ENCODE results near the gene MAPK10. TPM values are rescaled to one million over a fixed set of nuclear protein-coding genes. Genes with fewer than 3 reads are reported as not detected.

Gene MAPK10
- total RNA-seq, 1 experiment from 2014 or later, result 0.79 TPM

- Histone ChIP-seq H3K36me3 (ENCODE audit: control insufficient read depth, insufficient read depth, low read length) (no peaks in the 10 kb centered on the region), H3K9me3 (no peaks in the 10 kb centered on the region), H3K4me3 (ENCODE audit: low read depth, low read length) (no peak overlapping the region), H3K27me3 (replicated peaks; ENCODE audit: control insufficient read depth, insufficient read depth, low read length) (no peaks in the 10 kb centered on the region), H3K4me1 (no peaks in the 10 kb centered on the region)
- ChIA-PET POLR2A (no interaction called here), CTCF (no interaction called here)
- H3K27me3 Mint-ChIP-seq (ENCODE audit: insufficient read depth, unreplicated experiment), result no peaks in the 10 kb centered on the region
- H3K4me1 Mint-ChIP-seq (ENCODE audit: low read depth, unreplicated experiment), result no peaks in the 10 kb centered on the region
- BruUV-seq (replicated peaks), result no TSS peak
- H3K27ac Mint-ChIP-seq (ENCODE audit: unreplicated experiment), result no peak overlapping the region
- intact Hi-C loops (cut with micrococcal nuclease; ENCODE audit: unreplicated experiment), result no loop called here
- no peaks in the 10 kb centered on the region for H3K36me3 Mint-ChIP-seq (ENCODE audit: insufficient read depth, unreplicated experiment)
- DNase-seq, result no peak
- no peak overlapping the region for H3K4me3 Mint-ChIP-seq (ENCODE audit: unreplicated experiment)
- no peaks in the 10 kb centered on the region for H3K9me3 Mint-ChIP-seq (ENCODE audit: unreplicated experiment)
- no peak for TF ChIP-seq CTCF (IDR thresholded peaks at IDR 0.05; ENCODE audit: insufficient read depth in 1 of 2, low read depth in 1 of 2, low read length in 1 of 2, severe bottlenecking in 1 of 2, unreplicated experiment in 1 of 2)
Measured at GRCh38 chr4:86338521-86338920, 21.3 kb downstream of the MAPK10 start.

GRCh38 chr4:86334020-86334750, 25.7 kb downstream of the MAPK10 start:
- no TSS peak for BruUV-seq (replicated peaks)
- no peak overlapping the region for H3K4me3 ChIP-seq (ENCODE audit: low read depth, low read length)
- TF ChIP-seq CTCF (IDR thresholded peaks at IDR 0.05; ENCODE audit: insufficient read depth in 1 of 2, low read depth in 1 of 2, low read length in 1 of 2, severe bottlenecking in 1 of 2, unreplicated experiment in 1 of 2), result no peak
- no peaks in the 10 kb centered on the region for H3K27me3 ChIP-seq (replicated peaks; ENCODE audit: control insufficient read depth, insufficient read depth, low read length)
- H3K4me1 ChIP-seq, result 0 out of 2 replicates have a peak, but pooled peaks cover 3% of the 10 kb centered on the region
- intact Hi-C loops (cut with micrococcal nuclease; ENCODE audit: unreplicated experiment), result no loop called here
- H3K9me3 Mint-ChIP-seq (ENCODE audit: unreplicated experiment), result no peaks in the 10 kb centered on the region
- DNase-seq, result no peak
- no peaks in the 10 kb centered on the region for H3K36me3 ChIP-seq (ENCODE audit: control insufficient read depth, insufficient read depth, low read length)
- ChIA-PET CTCF (no interaction called here), POLR2A (no interaction called here)
- H3K9me3 ChIP-seq, result no peaks in the 10 kb centered on the region
- no peaks in the 10 kb centered on the region for H3K27me3 Mint-ChIP-seq (ENCODE audit: insufficient read depth, unreplicated experiment)
- H3K4me3 Mint-ChIP-seq (ENCODE audit: unreplicated experiment), result no peak overlapping the region
- H3K27ac Mint-ChIP-seq (ENCODE audit: unreplicated experiment), result no peak overlapping the region
- H3K36me3 Mint-ChIP-seq (ENCODE audit: insufficient read depth, unreplicated experiment), result no peaks in the 10 kb centered on the region
- H3K4me1 Mint-ChIP-seq (ENCODE audit: low read depth, unreplicated experiment), result no peaks in the 10 kb centered on the region

- no peaks in the 10 kb centered on the region for H3K36me3 Mint-ChIP-seq (ENCODE audit: insufficient read depth, unreplicated experiment)
Measured at GRCh38 chr4:86333236-86333635, 26.6 kb downstream of the MAPK10 start.

More at GRCh38 chr4:86333236-86333635, 26.6 kb downstream of the MAPK10 start:
- no peaks in the 10 kb centered on the region for H3K36me3 ChIP-seq (ENCODE audit: control insufficient read depth, insufficient read depth, low read length)
- H3K4me1 ChIP-seq, result 0 out of 2 replicates have a peak, but pooled peaks cover 3% of the 10 kb centered on the region
- ChIA-PET POLR2A (no interaction called here), CTCF (no interaction called here)
- no peak overlapping the region for H3K4me3 Mint-ChIP-seq (ENCODE audit: unreplicated experiment)
- H3K9me3 Mint-ChIP-seq (ENCODE audit: unreplicated experiment), result no peaks in the 10 kb centered on the region
- BruUV-seq (replicated peaks), result no TSS peak
- H3K4me3 ChIP-seq (ENCODE audit: low read depth, low read length), result no peak overlapping the region
- H3K27me3 Mint-ChIP-seq (ENCODE audit: insufficient read depth, unreplicated experiment), result no peaks in the 10 kb centered on the region
- TF ChIP-seq CTCF (IDR thresholded peaks at IDR 0.05; ENCODE audit: insufficient read depth in 1 of 2, low read depth in 1 of 2, low read length in 1 of 2, severe bottlenecking in 1 of 2, unreplicated experiment in 1 of 2), result no peak
- no peaks in the 10 kb centered on the region for H3K27me3 ChIP-seq (replicated peaks; ENCODE audit: control insufficient read depth, insufficient read depth, low read length)
- H3K4me1 Mint-ChIP-seq (ENCODE audit: low read depth, unreplicated experiment), result no peaks in the 10 kb centered on the region
- H3K9me3 ChIP-seq, result no peaks in the 10 kb centered on the region
- H3K27ac Mint-ChIP-seq (ENCODE audit: unreplicated experiment), result no peak overlapping the region
- DNase-seq, result no peak
- intact Hi-C loops (cut with micrococcal nuclease; ENCODE audit: unreplicated experiment), result no loop called here
